ENCODE data around the gene DPM2. TPM values are rescaled to one million over a fixed set of nuclear protein-coding genes. Genes with fewer than 3 reads are reported as not detected.

The DPM2 gene
- total and polyA plus RNA-seq, 2 experiments from 2014 or later: 27.0 to 66.5 TPM

DNA sequence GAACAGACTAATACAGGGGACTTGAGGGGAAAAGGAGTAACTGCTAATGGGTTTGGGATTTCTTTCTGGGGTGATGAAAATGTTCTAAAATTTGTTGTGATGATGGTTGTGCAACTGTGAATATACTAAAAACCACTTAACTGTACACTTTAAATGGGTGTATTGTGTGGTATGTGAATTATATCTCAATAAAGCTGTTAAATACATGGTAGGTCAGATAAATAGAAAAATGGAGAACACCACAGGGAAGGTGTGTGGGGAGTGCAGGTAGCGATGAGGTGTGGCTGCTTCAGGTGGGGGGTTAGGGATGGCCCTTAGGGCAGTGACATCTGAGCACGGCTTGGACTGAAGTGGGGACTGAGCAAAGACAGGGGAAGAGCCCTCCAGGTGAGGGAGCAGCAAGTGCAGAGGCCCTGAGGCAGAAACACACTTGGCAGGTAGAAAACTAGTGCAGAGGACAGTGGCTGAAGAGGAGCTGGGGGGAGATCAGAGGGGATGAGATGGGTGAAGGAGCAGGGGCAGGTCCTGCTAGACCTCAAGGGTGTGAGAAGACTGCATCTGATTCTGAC, 22.3 kb upstream of the DPM2 start:
- WGBS, 2 experiments (ENCODE audit: low coverage in 1 of 2, low lambda C conversion rate in 2 of 2, missing lambda C conversion rate in 2 of 2): 82 to 85% methylated on average over 2 of the region's 2 CpGs
- TF ChIP-seq EZH2 (IDR thresholded peaks at IDR 0.05; ENCODE audit: insufficient read depth, poor library complexity, severe bottlenecking): no peak
- TF ChIP-seq EZH2phosphoT487 (IDR thresholded peaks at IDR 0.05; ENCODE audit: insufficient read depth, low read depth): no peak
- in situ Hi-C loops (cut with MboI): no loop called here

DNA sequence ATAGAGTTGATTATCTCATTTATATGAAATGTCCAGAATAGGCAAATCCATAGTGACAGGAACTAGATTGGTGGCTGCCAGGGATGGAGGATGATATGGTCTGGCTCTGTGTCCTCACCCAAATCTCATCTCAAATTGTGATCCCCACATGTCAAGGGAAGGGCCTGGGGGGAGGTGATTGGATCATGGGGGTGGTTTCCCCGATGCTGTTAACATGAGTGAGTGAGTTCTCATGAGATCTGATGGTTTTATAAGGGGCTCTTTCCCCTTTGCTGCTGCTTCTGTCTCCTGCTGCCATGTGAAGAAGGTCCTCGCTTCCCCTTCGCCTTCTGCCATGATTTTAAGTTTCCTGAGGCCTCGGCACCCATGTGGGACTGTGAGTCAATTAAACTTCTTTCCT, 21.7 kb upstream of the DPM2 start:
- in situ Hi-C loops (cut with MboI): no loop called here
- Histone ChIP-seq H2AFZ (no peak overlapping the region), H4K20me1 (ENCODE audit: insufficient read depth) (no peaks in the 10 kb centered on the region; the same call in 1 of the 2 replicates), H3K79me2 (ENCODE audit: insufficient read depth) (peaks cover 96% of the 10 kb centered on the region), H3K9me2 (ENCODE audit: insufficient read depth) (no peaks in the 10 kb centered on the region), H3F3A (ENCODE audit: insufficient read depth) (no peaks in the 10 kb centered on the region), H3K9ac (no peak overlapping the region), H3K4me3 (no peak overlapping the region), H3K27ac (no peak overlapping the region), H3K36me3 (ENCODE audit: low read depth) (no peaks in the 10 kb centered on the region), H3K4me1 (ENCODE audit: insufficient read depth) (peaks cover 23% of the 10 kb centered on the region), H3K27me3 (replicated peaks; ENCODE audit: insufficient read depth) (no peaks in the 10 kb centered on the region), H3K4me2 (ENCODE audit: unreplicated experiment) (no peak overlapping the region), H3K9me3 (ENCODE audit: low read depth) (no peaks in the 10 kb centered on the region)
- 96 to 97% methylated on average over 4 of the region's 4 CpGs for WGBS, 2 experiments (ENCODE audit: low coverage in 1 of 2, low lambda C conversion rate in 2 of 2, missing lambda C conversion rate in 2 of 2)
- TF ChIP-seq EZH2phosphoT487 (IDR thresholded peaks at IDR 0.05; ENCODE audit: insufficient read depth, low read depth) (no peak), EZH2 (IDR thresholded peaks at IDR 0.05; ENCODE audit: insufficient read depth, poor library complexity, severe bottlenecking) (no peak)
- no peak for DNase-seq

More for the DNA sequence above, 22.3 kb upstream of the DPM2 start:
- no peak overlapping the region for H3K27ac ChIP-seq
- H3K36me3 ChIP-seq (ENCODE audit: low read depth): no peaks in the 10 kb centered on the region
- H2AFZ ChIP-seq: no peak overlapping the region
- peaks cover 95% of the 10 kb centered on the region for H3K79me2 ChIP-seq (ENCODE audit: insufficient read depth)
- H3K4me1 ChIP-seq (ENCODE audit: insufficient read depth): peaks cover 22% of the 10 kb centered on the region
- no peaks in the 10 kb centered on the region for H3K9me2 ChIP-seq (ENCODE audit: insufficient read depth)
- H3K9me3 ChIP-seq (ENCODE audit: low read depth): no peaks in the 10 kb centered on the region
- no peak overlapping the region for H3K9ac ChIP-seq
- DNase-seq: no peak
- no peaks in the 10 kb centered on the region for H3F3A ChIP-seq (ENCODE audit: insufficient read depth)
- H3K4me3 ChIP-seq: no peak overlapping the region
- no peaks in the 10 kb centered on the region; the same call in 1 of the 2 replicates for H4K20me1 ChIP-seq (ENCODE audit: insufficient read depth)
- H3K27me3 ChIP-seq (replicated peaks; ENCODE audit: insufficient read depth): no peaks in the 10 kb centered on the region
- H3K4me2 ChIP-seq (ENCODE audit: unreplicated experiment): no peak overlapping the region

DNA sequence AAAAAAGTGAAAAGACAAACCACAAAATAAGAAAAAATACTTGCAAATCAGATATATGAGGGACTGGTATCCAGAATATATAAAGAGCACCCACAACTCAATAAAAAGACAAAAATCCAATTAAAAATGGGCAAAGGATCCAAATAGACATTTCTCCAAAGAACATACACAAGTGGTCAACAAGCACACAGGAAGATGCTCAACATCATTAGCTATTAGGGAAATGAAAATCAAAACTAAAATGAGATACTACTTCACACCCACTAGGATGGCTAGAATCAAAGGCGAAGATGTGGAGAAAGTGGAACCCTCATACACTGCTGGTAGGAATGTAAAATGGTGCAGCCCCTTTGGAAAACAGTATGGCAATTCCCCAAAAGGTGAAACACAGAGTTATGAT, 21.1 kb upstream of the DPM2 start:
- Histone ChIP-seq H3K4me3 (no peak overlapping the region), H3F3A (ENCODE audit: insufficient read depth) (no peaks in the 10 kb centered on the region), H2AFZ (no peak overlapping the region), H3K36me3 (ENCODE audit: low read depth) (no peaks in the 10 kb centered on the region), H3K9me3 (ENCODE audit: low read depth) (no peaks in the 10 kb centered on the region), H3K4me1 (ENCODE audit: insufficient read depth) (peaks cover 20% of the 10 kb centered on the region), H3K79me2 (ENCODE audit: insufficient read depth) (peaks cover 96% of the 10 kb centered on the region), H3K9ac (no peak overlapping the region), H3K4me2 (ENCODE audit: unreplicated experiment) (no peak overlapping the region), H3K27ac (no peak overlapping the region), H4K20me1 (ENCODE audit: insufficient read depth) (no peaks in the 10 kb centered on the region; the same call in 1 of the 2 replicates), H3K9me2 (ENCODE audit: insufficient read depth) (no peaks in the 10 kb centered on the region), H3K27me3 (replicated peaks; ENCODE audit: insufficient read depth) (no peaks in the 10 kb centered on the region)
- in situ Hi-C loops (cut with MboI): no loop called here
- DNase-seq: no peak
- TF ChIP-seq EZH2 (IDR thresholded peaks at IDR 0.05; ENCODE audit: insufficient read depth, poor library complexity, severe bottlenecking): no peak
- TF ChIP-seq EZH2phosphoT487 (IDR thresholded peaks at IDR 0.05; ENCODE audit: insufficient read depth, low read depth): no peak
- WGBS, 2 experiments (ENCODE audit: low coverage in 1 of 2, low lambda C conversion rate in 2 of 2, missing lambda C conversion rate in 2 of 2): 95 to 97% methylated on average over 1 of the region's 1 CpG

DNA sequence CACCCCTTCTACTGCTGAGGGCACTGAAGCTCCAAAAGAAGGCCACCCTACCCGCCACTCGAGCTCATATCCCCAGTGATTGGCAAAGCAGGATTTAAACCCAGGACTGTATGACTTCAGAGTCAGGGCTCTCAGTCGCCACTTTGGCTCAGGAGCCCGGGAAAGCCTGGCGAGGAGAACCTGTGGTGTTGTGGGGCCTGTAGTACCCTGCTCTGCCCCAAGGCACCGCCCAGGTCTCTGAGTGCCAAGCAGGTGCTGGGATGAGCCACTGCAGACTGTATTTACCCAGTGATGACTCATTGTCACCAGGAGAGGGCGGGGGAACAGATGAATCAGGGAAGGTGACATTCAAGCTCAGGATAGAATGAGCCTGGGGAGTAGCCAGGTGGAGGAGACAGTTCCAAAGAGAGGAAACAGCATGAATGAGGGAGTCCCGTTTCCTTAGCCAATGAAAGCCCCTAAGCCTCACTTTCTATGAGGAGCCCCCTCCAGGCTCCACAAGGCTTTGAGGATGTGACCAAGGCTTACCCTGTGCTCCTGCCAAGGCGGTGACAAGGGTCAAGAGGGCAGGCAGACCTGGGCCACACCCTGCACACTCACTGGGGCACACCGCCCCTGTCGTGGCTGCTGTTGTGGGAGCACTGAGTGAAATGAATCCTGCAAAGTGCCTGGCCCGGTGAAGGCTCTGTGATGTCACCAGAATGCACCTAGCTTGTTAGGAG, 17.8 kb upstream of the DPM2 start:
- 50% methylated on average over 12 of the region's 12 CpGs for WGBS, 2 experiments (ENCODE audit: low coverage in 1 of 2, low lambda C conversion rate in 2 of 2, missing lambda C conversion rate in 2 of 2)
- Histone ChIP-seq H3K4me2 (ENCODE audit: unreplicated experiment) (no peak overlapping the region), H3K9me2 (ENCODE audit: insufficient read depth) (no peaks in the 10 kb centered on the region), H3K27ac (no peak overlapping the region), H2AFZ (no peak overlapping the region), H3K4me3 (no peak overlapping the region), H3K27me3 (replicated peaks; ENCODE audit: insufficient read depth) (no peaks in the 10 kb centered on the region), H3K36me3 (ENCODE audit: low read depth) (no peaks in the 10 kb centered on the region), H4K20me1 (ENCODE audit: insufficient read depth) (no peaks in the 10 kb centered on the region; the same call in 1 of the 2 replicates), H3K79me2 (ENCODE audit: insufficient read depth) (peaks cover 85% of the 10 kb centered on the region), H3F3A (ENCODE audit: insufficient read depth) (no peaks in the 10 kb centered on the region), H3K9ac (no peak overlapping the region), H3K4me1 (ENCODE audit: insufficient read depth) (peaks cover 14% of the 10 kb centered on the region), H3K9me3 (ENCODE audit: low read depth) (no peaks in the 10 kb centered on the region)
- no peak for TF ChIP-seq EZH2 (IDR thresholded peaks at IDR 0.05; ENCODE audit: insufficient read depth, poor library complexity, severe bottlenecking)
- peak; percentile 65 for DNase-seq
- in situ Hi-C loops (cut with MboI): no loop called here
